NCI-H1048 (cell line): ENCODE data around the gene NCOR1.
"Not testable (repeated sequence)": the region's sequence is repeated elsewhere in the genome, so short reads cannot be mapped to it uniquely, and the experiment has no call there.

ENCODE experiments used
- DNase-seq: peaks from one replicate; lab custom pipeline; 2025; lab: John Stamatoyannopoulos, UW

NCOR1 gene

DNA sequence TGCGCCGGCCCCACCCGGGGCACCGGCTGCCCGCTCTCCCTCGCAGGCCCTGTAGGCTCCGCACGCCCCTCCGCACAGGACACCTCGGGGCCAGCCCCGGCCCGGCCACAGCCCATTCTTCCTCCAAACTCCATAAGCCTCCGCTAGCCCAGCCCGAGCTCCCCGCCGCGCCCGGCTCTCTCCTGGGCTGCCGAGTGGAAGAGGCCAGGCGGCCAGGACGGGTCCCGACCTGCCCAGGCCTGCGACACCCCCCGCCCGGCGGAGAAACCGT, 397 bp downstream of the NCOR1 start:
- DNase-seq: no peak

DNA sequence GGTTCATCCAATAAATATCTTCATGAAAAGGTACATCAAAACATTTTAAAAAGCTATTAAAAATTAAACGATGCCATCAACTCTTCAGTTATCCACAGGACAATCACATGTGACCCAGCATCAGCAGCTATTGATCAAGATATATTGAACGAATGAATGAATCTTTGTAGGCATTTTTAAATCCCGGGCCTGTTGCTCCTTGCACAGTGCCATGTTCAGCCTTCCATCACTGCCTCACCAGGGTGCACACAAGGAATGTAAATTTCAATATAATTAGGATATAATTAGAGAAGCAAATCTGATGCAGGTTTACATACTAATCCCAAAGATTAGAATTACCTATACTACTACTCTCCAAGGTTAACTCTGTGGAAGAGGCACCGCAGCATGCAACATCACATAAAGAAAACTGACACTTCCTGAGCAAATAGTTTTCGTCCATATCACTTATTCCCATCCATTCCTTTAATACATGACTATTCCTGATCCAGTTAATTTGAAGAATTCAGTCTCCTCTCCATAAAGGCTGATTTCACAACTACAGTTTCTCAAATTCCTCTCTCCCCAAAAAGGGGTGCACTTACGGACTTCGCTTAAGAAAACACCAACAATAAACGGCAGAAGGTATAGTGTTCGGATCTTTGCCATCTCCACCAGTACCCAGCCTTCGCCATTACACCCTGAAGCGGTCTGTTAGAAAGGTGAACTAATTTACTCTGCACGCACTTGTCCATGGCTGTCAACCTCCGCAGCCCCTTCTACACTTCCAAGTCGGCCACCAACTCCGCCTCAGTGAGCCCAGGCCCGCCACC, 938 bp downstream of the NCOR1 start:
- DNase-seq: no peak

DNA sequence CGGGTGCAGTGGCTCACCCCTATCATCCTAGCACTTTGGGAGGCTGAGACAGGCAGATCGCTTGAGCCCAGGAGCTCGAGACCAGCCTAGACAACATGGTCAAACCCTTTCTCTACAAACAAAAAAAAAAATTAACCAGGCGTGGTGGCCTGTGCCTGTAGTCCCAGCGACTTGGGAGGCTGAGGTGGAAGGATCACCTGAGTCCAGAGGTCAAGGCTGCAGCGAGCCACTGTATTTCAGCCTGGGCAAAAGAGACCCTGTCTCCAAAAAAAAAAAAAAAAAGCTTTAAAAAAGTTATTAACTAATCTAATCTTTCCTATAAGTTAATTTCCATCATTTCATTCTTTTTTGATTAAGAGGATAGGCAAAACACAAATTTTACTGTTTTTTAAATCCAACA, 2.5 kb downstream of the NCOR1 start:
- no peak for DNase-seq

DNA sequence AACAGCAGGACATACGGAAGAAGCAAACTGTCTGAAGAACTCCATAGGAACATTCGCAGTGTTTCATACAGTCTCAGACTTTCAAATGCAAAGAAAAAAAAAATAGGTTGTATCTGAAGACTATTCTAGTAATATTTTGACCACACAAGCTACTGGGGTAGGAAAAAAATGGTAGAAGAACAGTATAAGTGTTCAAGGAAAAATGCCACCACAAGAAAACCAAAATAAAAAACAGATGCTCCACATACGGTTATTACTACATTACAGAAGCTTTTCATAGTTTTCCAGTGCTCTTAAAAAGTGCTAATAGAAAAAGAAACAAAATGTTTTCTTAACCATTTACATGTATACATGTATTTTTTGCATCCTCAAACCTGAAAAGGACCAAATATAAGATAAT, 3.7 kb downstream of the NCOR1 start:
- DNase-seq: no peak

DNA sequence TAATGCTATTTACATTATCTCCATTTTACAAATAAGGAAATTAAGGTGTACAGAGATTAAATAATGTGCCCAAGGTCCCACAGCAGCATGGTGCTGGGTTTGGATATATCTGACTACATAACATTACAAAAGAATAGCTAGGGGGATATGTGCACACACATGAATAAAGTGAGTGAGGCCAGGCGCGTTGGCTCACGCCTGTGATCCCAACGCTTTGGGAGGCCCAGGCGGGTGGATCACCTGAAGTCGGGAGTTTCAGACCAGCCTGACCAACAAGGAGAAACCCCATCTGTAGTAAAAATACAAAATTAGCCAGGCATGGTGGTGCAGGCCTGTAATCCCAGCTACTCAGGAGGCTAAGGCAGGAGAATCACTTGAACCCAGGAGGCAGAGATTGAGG, 10.6 kb downstream of the NCOR1 start:
- DNase-seq: not testable (repeated sequence)

DNA sequence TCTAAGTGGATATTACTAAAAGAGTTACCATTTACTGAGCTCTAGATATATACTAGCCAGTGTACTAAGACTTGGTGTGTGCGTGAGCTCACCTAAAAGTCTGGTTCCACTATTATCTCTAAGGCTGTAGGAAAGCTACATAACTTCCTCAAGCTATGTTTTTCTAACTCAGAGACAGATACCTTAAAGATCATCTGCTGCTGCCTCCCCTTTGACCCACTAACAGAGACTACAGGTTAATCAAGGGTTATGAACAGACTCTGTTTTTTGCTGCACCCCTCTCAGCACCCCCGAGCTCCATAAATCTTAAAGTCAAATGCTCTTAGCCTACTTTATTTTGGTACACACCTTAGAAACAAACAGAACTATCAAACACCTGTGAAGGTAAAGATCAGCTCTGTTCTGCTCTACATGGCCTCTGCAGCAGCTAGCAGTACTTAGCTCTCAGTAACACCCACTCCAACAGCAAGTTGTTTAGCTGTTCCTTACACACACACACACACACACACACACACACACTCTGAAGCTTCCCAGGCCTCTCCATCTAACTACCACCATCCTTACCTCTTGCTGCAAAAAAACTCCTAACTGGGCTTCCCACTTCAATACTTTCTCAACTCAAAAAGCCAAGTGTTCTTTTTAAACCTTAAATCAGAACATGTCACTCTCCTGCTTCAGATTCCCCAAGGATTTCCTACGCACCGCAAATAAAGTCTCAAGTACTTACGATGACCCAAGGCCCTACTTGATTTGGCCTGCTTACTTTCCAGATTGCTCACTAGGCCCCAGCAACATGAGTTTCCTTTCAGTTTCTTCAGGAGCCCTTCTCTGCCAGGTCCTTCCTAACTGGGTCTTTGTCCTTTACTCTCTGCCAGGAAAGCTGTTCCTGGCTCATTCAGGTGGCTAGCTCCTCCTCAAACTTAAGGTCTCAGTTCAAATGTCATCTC, 12.5 kb downstream of the NCOR1 start:
- not testable (repeated sequence) for DNase-seq

DNA sequence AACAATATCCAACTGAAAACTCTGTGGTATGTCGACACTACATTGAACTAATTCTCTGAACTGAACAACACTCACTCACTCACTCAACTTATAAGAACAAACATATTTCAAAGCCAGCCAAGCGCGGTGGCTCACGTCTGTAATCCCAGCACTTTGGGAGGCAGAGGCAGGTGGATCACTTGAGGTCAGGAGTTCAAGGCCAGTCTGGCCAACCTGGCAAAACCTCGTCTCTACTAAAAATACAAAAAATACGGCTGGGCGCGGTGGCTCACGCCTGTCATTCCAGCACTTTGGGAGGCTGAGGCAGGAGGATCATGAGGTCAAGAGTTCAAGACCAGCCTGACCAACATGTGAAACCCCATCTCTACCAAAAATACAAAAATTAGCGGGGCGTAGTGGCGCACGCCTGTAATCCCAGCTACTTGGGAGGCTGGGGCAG, 13.6 kb downstream of the NCOR1 start:
- DNase-seq: not testable (repeated sequence)

DNA sequence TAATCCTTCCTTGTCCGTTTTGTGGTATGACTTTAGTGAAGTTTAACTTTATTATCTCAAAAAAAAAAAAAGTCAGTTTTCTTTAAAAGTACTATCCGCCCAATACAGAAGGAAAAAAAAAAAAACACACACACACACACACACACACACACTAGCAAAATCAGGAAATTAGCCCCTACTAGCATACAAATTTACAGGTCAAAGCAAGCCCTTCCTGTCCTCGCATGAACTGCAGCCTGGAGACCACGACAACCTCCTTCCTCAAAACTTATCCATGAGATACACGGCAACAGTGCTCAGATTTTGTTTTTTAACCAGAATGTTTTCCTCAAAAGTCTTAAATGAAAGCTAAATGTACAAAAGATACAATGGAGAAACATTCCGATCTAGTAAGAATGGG, 16.2 kb downstream of the NCOR1 start:
- no peak for DNase-seq

DNA sequence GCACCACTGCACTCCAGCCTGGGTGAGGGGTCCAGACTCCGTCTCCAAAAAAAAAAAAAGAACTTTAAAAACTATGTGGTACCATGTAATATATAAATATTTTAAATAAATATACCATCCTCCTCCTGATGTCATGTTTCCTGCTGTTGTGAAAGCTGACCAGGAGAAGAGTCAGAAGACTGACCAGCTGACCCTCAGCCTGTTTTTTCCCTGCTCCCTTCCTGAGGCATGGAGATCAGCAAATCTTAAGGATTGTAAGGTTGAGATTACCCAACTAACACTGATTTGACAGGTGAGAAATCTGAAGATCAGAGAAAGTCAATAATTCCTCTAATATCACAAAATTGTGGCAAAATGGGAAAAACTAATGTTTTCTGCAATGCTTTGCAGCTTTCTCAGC, 18.1 kb downstream of the NCOR1 start:
- no peak for DNase-seq

DNA sequence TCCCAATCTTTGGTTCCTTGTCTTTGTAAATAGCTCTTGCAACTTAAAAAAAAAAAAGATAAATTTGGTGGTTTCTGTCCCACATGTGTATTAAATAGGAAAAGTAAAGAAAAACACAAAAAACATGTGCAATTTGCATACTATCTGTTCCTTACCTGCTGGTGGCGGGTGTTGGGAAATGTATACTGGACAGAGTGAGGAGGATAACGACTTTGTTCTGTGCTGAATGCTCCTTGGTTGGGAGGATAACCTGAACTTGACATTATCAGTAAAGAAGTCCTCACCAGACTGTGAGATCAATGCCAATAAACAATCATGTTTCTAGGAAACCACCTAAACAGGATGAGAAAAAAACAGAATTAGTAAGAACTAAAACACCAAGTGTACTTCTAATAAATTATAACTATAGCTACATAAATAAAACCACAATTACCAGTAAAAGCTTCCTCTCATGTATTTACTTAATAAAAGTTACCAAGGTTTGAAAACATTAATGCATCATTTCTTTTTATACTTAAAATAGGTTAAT, 21.0 kb downstream of the NCOR1 start:
- DNase-seq: not testable (repeated sequence)

DNA sequence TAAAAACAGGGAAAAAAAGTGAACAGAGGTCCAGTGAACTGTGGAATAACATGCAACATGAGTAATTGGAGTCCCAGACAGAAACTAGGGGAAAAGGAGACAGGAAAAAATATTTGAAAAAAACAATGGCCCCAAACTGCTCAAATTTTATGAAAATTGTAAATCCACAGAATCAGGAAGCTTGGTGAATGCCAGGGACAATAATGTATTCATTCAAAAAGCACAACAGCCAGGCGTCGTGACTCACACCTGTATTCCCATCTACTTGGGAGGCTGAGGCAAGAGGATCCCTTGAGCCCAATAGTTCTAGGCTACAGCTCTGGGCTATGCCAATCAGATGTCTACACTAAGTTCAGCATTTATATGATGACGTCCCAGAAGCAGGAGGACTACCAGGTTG, 23.7 kb downstream of the NCOR1 start:
- no peak for DNase-seq

DNA sequence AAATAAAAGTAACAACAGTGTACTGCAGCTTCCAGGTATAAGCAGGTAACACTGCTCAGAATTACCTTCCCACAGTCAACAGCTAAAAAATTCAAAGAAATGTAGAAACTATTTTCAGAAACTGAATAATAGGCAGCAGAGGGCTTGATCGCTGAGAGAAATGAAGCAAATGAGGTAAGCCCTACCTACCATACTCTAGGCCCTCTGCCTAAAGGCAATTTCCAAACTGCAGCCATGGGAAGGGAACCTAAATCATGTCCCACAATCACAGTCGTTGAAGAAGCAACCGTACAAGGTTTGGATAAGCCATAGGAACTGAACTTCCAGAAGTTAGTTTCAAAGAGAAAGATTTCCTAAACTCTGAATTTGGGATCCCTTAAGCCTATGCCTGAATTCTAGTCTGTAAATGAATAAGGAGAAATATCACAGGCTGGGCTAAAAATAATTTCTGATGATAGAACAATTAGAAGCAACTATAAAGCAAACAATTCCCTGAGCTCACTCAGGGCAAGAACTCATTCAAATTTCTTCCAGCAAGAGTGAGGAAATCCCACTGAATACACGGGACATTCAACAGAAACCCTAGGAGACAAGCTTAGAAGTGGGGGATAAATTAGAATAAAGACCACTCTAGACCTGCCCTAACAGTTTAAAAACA, 24.5 kb downstream of the NCOR1 start:
- no peak for DNase-seq

DNA sequence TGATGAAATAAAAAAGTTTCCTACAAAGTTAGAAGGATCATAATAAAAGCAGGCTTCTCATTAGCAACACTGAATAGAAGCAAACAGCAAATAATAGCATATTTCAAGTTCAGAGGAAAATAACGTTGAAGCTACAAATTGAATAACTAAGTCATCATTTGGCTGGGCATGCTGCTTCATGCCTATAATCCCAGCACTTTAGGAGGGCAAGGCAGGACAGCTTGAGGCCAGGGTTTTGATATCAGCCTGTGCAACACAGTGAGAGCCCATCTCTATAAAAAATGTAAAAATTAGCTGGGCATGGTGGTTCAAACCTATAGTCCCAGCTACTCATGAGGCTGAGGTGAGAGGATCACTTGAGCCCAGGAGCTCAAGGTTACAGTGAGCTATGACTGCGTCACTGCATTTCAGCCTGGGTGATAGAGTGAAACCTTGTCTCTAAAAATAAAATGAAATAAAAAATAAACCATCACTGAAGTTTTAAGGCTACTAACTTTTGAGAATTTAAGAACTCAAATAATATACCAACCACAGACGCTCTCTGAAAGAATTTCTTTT, 25.5 kb downstream of the NCOR1 start:
- DNase-seq: no peak

DNA sequence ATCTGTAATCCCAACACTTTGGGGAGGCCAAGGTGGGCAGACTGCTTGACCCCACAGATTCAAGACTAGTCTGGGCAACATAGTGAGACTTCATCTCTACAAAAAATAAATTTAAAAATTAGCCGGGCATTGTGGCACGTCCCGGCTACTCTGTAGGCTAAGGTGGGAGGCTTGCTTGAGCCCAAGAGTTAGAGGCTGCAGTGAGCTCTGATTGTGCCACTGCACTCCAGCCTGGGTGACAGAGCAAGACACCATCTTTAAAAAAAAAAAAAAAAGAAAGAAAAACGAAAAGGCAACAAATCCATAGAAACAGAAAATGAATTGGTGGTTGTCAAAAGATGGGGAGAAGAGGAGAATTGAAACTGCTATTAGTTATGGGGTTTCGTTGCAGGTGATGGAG, 27.7 kb downstream of the NCOR1 start:
- DNase-seq: no peak

DNA sequence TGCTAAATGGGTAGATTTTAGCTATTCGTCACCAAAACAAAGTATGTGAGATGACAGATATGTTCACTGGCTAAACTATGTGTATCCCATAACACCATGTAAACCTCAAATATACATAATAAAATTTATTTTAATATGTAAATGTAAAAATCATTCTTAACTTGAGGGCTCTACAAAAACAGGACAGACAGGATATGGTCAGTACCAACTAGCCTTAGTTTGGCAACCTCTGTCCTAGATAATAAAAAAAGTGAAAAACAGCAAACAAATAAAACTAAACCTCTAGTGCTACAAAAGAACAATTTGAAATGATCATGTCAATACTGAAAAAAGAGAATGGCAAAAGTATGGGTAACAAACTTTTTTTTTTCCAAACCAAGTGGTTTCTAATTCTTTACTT, 33.8 kb downstream of the NCOR1 start:
- DNase-seq: no peak

DNA sequence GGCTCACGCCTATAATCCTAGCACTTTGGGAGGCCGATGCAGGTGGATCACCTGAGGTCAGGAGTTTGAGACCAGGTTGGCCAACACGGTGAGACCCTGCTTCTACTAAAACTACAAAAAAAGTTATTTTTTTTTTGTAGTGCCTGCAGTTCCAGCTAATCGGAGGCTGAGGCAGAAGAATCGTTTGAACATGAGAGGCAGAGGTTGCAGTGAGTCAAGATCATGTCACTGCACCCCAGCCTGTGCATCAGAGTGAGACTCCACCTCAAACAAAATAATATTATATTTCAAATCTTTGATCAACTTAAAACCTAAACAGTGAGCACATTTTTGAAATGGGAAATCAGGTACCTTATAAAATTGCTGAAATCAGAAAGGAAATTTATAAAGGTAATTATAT, 36.5 kb downstream of the NCOR1 start:
- DNase-seq: no peak

DNA sequence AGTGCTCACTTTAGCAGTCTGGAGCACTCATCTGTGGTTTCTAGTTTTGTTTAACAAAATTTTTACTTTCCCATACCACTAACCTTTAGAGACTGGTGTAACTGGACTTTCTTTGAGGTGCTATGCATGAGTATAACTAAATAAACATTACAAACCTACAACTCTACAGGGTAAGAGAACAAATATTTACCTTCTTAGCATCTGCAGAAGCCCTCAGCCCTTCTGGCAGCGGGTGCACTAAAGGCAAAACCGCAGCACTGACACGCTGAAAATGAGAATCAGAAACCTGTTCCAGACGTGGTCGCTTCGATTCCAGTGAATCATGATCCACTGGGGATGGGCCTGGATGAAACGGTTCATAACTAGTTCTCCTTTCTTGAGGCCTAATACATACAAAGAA, 43.7 kb downstream of the NCOR1 start:
- DNase-seq: no peak

DNA sequence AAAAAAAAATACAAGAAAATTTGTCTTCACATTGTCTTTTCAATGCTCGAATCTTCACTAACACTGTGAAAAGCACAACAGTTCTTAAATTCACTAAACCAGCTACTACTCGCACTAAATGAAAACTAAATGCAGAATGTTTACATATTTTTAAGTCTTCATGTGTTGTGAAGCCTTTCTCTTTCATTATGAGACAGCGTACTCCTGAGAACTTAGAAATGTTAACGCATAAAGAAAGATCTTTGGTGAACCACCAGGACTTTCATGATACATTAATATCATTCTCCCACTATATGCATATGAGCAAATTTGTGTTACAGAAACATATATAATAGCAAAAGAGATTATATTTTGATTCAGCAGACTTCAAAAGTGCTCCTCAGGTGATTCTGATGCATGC, 48.6 kb downstream of the NCOR1 start:
- DNase-seq: not testable (repeated sequence)

DNA sequence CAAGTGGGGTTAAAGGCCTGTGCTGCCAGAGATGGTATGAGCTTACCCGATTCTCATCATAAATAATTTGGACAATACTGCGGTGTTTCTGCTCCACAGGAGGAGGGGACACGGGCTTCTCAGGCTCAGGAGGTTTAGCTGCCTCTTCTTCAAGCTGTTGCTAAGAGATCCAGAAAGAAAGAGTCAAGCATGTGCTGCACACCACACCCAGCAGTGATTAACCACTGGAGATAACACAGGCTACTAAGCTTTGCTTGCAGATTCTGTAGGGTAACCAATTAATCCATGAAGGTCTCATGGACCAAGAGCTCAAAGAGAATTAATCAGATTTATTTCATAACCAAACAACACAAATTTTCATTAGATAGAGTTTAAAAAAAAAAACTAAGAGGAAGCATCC, 56.6 kb downstream of the NCOR1 start:
- DNase-seq: no peak

DNA sequence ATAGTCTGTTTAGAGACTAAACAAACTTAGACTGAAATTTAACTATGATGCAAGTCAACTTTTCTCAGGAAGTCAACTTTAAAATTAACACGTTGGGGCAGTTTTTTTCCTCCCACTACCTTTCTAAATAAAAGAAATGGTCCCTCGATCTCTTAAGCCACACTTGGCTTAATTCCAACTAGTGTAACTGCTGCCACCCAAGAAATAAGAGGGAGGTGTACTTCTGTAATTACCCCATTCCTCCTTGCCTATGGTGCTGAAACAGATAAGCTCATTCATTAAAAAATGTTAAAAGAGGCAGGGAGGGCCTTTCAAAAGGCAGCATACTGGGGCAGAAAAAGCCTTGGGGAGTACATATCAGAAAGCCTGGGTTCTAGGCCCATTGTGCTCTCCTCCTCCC, 59.8 kb downstream of the NCOR1 start:
- no peak for DNase-seq

DNA sequence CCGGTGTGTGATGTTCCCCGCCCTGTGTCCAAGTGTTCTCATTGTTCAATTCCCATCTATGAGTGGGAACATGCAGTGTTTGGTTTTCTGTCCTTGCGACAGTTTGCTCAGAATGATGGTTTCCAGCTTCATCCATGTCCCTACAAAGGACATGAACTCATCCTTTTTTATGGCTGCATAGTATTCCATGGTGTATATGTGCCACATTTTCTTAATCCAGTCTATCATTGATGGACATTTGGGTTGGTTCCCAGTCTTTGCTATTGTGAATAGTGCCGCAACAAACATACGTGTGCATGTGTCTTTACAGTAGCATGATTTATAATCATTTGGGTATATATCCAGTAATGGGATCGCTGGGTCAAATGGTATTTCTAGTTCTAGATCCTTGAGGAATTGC, 63.0 kb downstream of the NCOR1 start:
- DNase-seq: not testable (repeated sequence)

DNA sequence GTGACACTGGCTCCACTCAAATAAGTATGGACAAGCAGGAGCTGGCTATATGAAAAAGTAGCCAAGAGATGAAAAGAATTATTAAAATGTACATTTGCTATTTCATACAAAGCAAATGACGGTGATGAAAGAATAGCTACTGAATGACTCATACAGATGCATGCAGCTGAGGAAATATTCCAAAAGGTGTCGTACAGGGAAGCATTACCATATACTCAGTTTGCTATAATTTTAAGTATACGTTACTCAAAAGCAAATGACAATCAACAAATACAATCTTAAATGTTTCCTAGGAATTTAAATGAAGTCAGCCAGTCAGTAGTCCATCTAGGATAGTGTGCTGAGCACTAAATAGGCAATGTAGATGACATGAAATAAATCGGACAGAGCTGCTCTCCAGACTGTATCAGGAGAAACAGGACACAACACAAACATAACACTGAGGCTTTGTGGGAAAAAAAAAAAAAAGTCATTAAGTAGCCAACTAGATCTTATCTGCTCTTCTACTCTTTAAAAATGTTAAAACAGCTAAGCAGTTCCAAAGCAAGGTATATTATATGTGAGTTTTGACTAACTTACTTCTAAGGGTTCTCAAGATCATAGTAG, 65.0 kb downstream of the NCOR1 start:
- no peak for DNase-seq
